HG02885 (cell line): Measurements from ENCODE around the gene CPLX4.

Experiments
- ATAC-seq: cut with Tn5 transposase; IDR thresholded peaks from one replicate; pipeline ENCODE4 v1.9.1; 2021; ENCODE audit warnings: mild to moderate bottlenecking; ENCODE audit not compliant: unreplicated experiment, poor library complexity

The CPLX4 gene

GRCh38 chr18:59318460-59319050, at the start of gene CPLX4:
TSS of gene CPLX4 (minus strand) at chr18:59318649. CDS start at chr18:59318462, 187 bp downstream.
- ATAC-seq, result no peak

GRCh38 chr18:59360381-59360780, 41.9 kb upstream of the CPLX4 start:
- ATAC-seq, result no peak

GRCh38 chr18:59359576-59359952, 41.1 kb upstream of the CPLX4 start:
- ATAC-seq, result peak; percentile 20

GRCh38 chr18:59358712-59359575, 40.5 kb upstream of the CPLX4 start, which contains the start of gene LMAN1:
TSS of gene LMAN1 (minus strand) at chr18:59359265. CDS start at chr18:59359244, 21 bp downstream.
- ATAC-seq, result peak; percentile 97

GRCh38 chr18:59358414-59358711, 39.9 kb upstream of the CPLX4 start:
- ATAC-seq, result no peak

- ATAC-seq, result no peak
These were observed 39.5 kb upstream of the CPLX4 start for GRCh38 chr18:59357928-59358327.

- ATAC-seq, result no peak
These were observed 36.3 kb upstream of the CPLX4 start for GRCh38 chr18:59354731-59355130.

GRCh38 chr18:59353079-59353680, 34.7 kb upstream of the CPLX4 start:
- ATAC-seq, result no peak

- ATAC-seq, result peak; percentile 64
These were observed 33.9 kb upstream of the CPLX4 start for GRCh38 chr18:59352250-59352855.

GRCh38 chr18:59345556-59345955, 27.1 kb upstream of the CPLX4 start:
- ATAC-seq, result no peak

GRCh38 chr18:59344996-59345395, 26.5 kb upstream of the CPLX4 start:
- no peak for ATAC-seq

- ATAC-seq, result no peak
These were observed 25.5 kb upstream of the CPLX4 start for GRCh38 chr18:59343926-59344325.

- ATAC-seq, result peak; percentile 42
These were observed 22.4 kb upstream of the CPLX4 start for GRCh38 chr18:59340817-59341216.

GRCh38 chr18:59340312-59340711, 21.9 kb upstream of the CPLX4 start:
- no peak for ATAC-seq

- no peak for ATAC-seq
These were observed 14.5 kb upstream of the CPLX4 start for GRCh38 chr18:59332986-59333385.

- no peak for ATAC-seq
These were observed 10.2 kb upstream of the CPLX4 start for GRCh38 chr18:59328683-59329082.

- no peak for ATAC-seq
These were observed 7.5 kb upstream of the CPLX4 start for GRCh38 chr18:59325965-59326364.

- ATAC-seq, result no peak
These were observed 6.1 kb upstream of the CPLX4 start for GRCh38 chr18:59324623-59324971.

GRCh38 chr18:59323931-59324622, 5.6 kb upstream of the CPLX4 start:
- no peak for ATAC-seq

GRCh38 chr18:59311631-59312030, 6.8 kb downstream of the CPLX4 start:
- ATAC-seq, result no peak

GRCh38 chr18:59308938-59309260, 9.6 kb downstream of the CPLX4 start:
- no peak for ATAC-seq
